GM21737 (cell line): ENCODE data around the gene ALDH1A1.

ENCODE experiments used
- ATAC-seq: cut with Tn5 transposase; IDR thresholded peaks from one replicate; pipeline ENCODE4 v1.9.1; 2021; ENCODE audit warnings: mild to moderate bottlenecking, moderate library complexity; ENCODE audit not compliant: unreplicated experiment

ALDH1A1 gene

DNA sequence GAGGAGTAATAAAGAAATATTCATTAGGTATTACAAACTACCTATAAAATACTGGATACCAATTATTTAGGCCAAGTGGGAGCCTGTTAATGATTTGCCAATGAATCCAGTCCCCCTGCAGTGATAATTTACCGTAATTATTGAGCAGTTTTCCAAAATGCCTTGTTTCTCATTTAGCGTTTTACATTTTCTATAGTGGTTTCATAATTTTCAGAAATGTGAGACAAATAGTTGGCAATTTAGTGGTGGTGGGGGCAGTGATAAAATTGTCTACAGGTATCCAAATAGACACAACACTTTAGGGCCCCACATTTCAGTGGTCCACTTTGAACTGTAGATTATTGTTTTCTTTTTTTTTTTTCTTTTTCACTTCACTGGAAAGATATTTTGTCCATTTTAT, 27.3 kb upstream of the ALDH1A1 start:
- ATAC-seq, result no peak

DNA sequence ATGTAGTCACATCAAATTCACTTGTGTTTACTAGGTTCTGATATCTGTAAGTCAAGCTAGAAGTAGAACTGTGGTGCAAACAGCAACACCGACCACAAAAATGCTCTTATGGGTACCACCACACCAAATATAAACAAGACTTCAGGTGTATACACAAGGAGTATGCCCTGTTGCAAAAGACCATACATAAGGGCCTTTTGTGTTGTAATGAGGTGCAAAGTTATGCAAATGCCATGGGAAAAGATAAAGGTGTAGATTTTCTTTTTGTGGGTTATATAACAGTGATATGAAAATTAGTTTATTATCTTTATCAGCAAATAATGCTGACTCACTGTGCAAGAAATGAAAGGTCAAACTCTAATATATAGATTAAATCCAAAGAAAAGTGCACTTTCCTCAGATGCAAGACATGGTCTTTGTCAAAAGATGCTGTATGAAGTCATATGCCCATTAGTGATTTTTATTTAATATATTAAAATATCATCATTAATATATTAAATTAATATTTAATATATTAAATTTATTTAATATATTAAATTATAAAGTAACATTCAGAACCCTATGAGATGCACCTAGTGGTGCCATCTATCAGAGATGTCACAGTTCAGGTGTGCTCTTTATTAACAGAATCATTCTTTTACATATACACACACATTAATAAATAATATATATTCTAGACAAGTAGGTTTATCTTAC, 26.7 kb upstream of the ALDH1A1 start:
- no peak for ATAC-seq

DNA sequence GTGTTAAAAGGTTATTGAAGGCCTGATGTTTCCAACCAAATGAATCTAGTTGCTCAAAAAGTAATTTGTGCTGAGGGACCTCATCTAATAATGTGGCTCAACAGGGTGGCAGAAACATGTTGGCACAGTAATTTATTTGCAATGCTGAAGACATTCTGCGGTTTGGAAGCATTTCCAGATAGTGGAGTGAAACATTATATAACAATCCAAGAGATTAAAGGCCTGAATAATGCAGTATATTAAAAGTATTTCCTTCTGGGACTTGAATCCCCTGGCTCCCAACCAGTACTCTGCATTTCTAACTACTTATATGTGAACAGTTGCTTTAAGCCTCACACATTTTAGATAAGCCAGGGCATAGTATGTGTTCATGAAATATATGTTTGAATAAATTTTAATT, 25.9 kb upstream of the ALDH1A1 start:
- no peak for ATAC-seq

DNA sequence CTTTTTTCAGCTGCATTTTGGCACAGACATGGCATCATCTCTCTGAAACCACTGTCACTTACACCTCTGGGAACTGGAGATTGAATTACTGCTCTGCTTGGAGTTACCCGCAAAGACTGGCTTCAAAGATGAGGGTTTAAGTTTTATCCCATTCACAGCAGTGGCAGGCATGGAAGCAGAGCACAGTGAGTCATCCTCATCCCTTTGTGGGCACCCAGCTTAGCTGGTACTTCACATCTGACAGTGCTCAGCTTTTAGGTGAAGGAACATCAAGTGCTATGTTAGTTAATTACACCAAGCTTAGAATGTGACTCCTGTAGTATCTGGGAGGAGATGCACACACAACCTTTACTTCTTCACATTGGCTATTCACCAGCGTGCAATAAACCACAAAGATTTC, 24.8 kb upstream of the ALDH1A1 start:
- no peak for ATAC-seq

DNA sequence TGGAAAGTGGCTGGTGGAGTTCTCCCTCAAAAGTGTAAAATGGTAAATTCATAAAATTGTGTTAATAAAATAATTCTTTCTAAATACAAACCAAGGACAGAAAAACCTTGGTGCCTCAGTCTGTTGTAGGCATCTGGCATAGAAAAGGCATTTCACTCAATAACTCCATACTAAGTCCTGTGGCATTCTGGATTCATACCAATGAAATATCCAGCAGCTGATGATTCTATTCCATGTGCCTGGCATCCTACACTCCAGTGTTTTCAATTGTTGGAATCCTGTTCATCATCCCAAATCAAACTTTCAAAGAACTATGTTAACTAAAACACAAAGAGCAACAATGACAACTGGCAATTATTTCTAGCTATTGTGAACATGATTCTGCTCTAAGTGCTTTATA, 21.6 kb upstream of the ALDH1A1 start:
- no peak for ATAC-seq

DNA sequence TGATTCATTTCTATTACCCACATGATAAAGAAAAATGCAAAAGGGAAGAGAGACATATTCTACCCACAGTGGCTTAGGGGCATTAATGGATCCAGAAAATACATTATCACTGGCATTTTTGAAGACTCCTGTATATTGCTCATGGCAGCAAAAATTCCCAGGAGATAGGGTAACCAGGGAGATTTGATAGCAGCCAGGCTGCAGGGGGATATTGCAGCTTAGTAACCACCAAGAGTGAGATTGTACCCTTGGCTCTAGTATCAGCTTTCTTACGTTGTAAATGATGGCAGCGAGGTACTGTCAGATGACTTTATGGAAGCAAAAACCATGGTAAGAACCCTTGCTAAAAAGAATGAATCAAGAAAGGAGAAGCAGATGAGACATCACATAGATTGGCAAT, 19.8 kb upstream of the ALDH1A1 start:
- no peak for ATAC-seq

DNA sequence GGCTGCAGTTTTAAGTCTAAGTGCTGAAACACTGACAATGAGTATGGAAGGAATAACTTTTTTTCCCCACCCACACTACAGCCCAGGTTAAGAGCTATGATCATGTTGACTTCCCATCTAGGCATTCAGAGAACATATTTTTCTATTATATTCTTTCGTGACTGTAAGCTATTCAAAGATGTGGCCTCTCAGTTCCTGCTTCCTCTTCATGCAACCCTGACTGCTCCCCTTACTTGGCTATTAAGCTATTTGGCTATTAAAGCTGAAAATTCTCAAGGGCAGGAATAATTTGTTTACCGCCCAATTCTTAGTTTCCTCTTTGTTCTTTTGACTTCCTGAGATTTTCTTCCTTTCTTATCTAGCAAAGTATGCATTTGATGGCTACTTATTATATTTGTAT, 18.6 kb upstream of the ALDH1A1 start:
- ATAC-seq, result no peak

DNA sequence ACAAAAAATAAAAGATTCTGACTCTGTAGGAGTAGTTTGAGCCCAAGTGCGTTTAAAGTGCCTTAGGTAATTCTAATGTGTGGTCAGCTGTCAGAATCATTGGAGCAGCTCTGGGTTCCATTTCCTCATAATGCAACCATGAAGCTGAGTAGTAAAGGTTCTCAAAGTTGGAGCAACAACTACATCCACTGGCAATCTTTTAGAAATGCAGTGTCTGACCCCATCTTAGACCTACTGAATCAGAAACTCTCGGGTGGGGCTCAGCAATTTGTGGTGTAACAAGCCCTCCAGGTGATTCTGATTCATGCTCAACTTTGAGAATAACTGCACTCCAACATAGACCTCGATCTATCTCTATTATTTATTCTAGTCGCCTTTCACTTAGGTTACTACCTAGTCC, 7.6 kb upstream of the ALDH1A1 start:
- no peak for ATAC-seq

DNA sequence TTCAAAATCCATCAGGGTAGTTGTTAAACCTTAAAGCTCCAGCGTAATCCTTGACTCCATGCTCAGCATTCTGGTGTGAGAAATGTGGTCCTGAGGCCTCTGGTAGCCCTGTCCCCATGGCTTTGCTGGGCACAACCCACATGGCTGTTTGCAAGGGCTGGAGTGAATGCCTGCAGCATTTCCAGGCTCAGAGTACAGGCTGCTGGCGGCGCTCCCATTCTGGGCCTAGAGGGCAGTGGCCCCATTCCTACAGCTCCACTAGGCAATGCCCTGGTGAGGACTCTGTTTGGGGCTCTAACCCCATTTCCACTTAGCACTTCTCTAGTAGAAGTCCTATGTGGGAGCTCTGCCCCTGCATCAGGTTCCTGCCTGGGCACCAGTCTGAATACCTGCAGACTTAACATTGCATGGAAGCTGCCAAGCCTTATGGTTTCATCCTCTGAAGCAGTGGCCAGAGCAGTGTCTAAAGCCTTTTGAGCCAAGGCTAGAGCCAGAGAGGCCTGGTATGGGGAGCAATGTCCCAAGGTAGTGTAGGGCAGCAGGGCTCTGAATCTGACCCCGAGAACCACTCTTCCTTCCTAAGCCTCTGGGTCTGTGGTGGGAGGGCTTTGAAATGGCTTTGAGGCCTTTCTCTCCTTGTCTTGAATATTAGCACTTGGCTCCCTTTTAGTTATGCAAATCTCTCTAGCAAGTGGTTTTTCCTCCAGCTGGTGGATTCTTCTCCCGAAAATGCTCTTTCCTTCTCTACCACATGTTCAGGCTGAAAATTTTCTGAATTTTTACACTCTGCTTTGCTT, 5.8 kb upstream of the ALDH1A1 start:
- ATAC-seq, result no peak

DNA sequence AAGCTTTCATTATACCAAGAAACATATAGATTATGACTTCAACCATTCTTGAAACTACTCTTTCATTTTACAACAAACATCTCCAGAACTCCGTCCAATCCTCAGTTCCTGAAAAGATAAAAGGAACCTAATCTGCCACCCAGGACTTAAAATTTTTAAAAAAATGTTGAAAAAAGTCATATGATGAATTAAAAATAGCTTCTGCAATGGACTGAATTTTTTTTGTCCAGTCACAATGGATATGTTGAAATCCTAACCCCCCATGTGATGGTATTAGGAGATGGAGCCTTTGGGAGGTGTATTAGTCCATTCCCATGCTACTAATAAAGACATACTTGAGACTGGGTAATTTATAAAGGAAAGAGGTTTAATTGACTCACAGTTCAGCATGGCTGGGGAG, 2.7 kb upstream of the ALDH1A1 start:
- no peak for ATAC-seq

DNA sequence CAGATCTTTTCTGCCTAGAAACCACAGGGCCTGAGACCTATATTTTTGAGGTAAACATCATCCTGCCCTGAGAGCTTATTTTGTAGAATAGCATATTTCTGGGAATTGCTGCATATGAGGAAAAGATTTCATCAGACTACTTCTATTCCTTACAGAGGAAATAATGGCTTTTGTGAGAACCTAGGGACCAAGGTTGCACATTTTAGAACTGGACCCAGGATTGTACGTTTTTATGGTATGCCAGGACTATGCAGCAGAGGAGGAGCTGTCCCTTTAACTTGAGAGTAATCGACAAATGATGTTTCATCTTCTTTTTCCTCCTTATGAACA, 2.2 kb upstream of the ALDH1A1 start:
- ATAC-seq, result no peak

DNA sequence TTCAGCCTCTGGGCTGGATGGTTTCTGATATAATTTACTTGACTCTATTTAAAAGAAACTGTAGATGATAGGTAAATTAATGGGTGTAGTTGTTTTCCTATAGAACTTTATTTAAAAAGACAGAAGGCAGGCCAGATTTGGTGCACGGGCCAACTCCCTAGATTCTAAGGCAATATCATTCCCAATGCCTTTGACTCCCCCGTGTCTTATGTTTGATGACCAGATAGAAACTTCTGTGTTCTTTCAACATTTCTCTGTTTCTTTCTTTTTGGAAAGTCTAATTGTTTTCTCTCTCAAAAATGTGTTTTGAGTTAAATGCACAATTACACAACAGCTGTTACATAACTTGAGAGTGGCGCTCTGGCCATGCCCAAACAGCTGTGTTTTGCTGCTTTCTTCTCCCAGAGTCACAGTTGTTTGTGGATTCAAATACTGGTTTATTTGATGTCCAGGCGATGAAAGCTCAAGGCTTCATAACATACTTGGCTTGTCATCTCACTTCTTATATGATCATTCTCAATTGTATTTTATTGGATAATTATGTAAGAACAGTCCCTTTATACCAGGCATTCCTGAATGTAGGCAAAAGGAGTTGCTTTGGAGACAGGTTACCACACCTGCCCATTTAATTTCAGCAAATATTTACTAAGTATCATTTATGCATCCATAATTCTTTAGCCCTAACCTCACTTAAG, 1.7 kb upstream of the ALDH1A1 start:
- no peak for ATAC-seq

DNA sequence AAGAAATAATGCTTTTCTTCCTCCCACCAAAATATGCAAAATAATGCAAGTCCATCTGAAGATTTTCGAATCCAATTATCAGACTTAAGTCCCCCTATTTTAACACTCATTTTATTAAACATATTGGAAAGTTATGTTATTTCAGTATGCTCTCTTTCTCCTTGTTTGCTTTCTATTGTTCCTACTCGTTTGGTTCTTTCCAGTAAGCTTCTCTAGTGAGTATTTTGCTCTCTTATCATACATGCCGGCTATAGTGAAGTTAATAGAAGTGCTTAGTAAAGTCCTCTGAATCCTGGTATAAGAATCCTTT, 517 bp downstream of the ALDH1A1 start:
- ATAC-seq, result no peak

DNA sequence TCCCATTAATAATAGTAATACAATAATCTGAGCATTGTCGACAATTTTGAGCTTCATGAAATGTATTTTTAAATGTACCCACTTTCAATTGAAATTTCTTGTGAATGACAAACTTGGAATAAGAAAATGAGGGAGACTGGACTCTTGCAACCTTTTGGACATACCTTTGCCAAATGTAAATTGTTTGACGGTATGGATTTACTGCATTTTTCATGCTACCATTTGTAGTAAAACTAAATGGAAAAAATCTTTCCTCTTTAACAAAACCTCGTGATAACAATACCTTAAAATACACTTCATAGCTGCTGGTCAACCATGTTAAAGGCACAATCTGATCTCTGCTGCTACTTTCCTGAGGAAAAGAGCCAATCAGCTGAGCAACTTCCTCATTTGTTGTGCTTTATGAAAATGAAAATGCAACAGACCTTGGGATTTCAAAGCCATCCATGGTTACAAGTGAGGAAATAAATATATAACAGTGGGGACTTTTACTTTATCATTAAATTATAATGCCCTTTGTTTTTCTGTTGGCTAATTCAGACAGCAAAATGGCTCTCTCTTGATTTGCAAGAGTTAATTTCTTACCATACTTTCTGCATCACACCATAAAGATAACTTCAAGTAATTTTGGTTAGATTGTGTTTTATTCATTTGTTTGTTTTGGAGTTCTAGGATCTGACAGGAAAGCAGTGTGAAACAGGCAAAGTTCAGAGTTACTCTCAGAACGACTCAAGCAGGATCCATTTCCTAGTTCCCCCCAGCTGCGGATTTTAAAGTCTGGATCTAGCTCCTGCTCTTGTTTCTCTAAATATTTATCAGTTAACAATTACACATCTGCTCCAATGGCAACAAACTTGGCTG, 1.1 kb downstream of the ALDH1A1 start:
- ATAC-seq, result no peak

DNA sequence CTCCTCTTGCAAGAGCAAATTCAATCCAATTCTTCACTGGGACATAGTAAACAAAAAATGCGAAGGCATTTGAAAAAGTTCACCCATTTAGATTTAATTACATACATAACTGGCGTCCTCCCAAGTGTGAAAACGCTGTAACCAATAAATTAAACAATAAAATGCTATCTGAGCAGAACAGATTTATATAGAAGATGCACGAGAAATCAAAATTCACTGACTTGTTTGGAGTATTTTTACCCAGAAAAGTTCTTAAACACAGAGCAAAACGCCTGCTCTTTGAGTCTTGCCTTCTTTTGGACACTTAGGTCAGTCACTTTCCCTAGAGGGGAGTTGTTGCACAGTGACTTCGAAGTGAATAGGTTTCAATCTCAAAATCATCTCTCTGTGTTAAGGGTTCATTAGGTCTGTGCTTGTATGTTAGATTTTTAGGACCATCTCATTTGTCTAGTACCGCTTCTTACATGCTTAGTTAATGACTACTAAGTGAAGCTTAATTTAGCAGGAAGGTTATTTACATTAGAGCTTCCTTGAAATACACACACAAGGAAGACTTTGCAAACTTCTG, 1.9 kb downstream of the ALDH1A1 start:
- ATAC-seq, result no peak

DNA sequence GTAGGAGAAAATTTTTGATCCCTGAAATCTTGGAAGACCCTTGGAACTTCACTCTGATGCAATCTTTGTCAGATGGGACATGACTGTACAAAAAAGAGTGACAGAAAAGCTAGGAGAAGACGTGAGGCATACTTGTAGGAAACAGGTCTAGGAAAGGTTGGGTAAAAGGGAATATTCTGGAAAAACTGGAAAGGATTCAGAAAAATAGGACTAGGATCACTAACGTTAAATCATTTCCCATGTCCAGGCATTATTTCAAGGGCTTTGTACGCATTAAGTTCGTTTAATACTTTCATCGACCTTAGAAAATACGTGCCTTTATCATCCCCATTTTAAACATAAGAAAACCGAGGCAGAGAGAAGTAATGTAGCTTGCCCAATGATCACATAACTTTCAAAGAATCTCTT, 2.9 kb downstream of the ALDH1A1 start:
- ATAC-seq, result no peak

DNA sequence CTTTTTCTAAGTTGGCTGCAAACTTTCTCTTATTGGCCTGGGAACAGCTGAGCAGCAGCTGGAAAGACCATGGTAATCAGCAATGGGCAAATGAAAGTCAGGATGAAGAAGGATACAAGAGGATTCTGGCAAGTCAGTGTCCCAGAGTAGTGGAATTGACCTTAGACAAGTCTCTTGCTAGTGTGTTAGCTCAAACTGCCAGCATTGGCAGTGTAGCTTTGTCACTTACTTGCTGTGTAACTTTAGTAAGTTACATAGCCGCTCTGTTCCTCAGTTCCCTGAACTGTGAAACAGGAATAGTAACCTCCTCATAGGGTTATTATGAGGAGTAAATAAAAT, 3.6 kb downstream of the ALDH1A1 start:
- no peak for ATAC-seq

DNA sequence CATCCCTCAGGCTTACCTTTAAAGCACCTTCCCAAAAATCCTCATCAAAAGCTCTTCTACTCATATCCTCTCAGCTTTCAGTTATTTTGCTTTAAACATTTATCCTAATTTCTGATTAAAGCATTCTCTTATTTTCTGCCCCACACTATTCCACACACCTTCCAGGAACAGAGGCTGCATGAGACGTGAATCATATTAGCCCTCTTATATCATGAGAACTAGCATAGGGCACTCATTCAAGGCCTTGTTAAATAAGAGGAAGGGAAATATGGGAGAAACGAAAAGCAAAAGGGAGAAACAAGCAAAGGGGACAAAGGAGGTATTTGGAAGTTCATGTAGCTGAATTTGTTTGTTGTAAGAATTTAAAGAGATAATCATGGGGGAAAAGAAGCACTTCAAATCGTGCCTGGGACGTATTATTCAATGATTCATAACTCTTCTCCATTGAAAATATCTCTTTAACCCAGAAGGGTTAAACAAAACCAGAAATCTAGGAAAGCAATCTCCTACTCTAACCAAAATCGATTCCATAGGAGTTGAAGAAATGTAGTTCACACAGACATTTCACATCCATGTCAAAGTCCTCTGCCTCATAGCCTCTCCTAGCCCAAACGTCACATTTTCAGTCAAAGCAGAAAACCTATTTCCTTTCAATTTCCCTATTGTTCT, 4.1 kb downstream of the ALDH1A1 start:
- ATAC-seq, result no peak

DNA sequence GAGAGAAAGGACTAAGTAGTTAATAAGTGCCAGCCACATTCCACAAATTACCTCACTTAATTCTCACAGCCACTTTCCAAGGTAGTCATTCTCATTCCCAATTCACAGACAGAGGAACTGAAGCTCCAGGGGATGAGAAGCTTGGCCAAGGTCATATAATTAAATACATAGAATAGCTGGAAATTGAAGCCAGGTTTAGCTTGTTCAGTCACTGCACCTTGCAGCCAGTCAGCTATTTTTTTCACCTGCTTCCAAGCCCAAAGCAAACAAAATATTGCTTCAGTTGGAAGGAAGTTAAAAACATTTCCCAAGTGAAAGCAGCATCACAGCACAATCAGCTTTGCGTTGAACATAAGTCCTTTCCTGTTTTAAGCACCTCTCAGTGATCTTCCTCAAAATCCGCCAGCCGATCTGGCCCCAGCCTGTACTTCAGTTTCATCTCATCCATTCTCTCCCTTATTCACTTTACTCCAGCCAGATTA, 4.8 kb downstream of the ALDH1A1 start:
- ATAC-seq, result no peak

DNA sequence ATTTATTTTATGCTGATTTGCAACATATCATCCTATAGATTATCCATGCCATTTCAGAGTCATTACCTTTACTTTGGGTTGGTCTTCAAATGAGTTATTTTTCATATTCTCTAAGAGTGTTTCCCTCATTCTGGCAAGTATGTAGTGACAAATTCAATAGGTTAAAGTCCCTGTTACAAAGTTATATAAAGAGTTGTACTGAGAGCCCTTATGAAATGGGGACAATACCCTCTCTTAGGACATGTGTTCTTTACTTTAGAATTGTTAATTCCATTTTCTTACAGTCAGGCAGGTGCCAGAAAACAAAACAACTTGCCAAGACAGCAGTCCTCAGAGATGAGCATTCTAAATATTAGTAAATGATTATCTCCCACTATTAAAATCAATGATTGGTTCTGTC, 6.0 kb downstream of the ALDH1A1 start:
- ATAC-seq, result no peak

DNA sequence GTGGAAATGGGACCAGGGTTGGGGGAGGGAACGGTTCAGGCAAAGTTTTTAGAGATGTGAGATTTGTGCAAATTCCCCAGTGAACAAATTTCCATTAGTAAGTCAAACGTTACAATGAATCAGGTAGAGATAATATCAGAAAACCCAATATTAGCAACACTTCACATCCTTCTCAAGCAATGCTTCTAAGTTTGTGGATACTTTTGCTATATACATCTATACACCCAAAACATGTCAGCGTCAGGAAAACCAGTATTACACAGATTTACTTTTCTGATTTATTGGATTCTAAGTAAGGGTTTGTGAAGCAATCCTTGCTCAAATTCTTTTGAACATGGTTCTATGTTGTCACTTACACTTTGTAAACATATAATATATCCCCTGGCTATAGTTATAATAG, 6.5 kb downstream of the ALDH1A1 start:
- no peak for ATAC-seq
